HepG2 (cell line): ENCODE results near the gene RAB34. TPM values are rescaled to one million over a fixed set of nuclear protein-coding genes. Genes with fewer than 3 reads are reported as not detected.

Source experiments
- MEIS1 ChIP-seq: sonication (generic); formaldehyde crosslinking; IDR thresholded peaks from 2 replicates; pipeline ENCODE4 v1.9.0; 2021; ENCODE audit warnings: mild to moderate bottlenecking, missing genetic modification reagents, moderate library complexity, borderline replicate concordance
- SRY ChIP-seq: sonication (generic); formaldehyde crosslinking; IDR thresholded peaks from 2 replicates; pipeline ENCODE4 v1.8.0; 2022; ENCODE audit warnings: mild to moderate bottlenecking, missing genetic modification reagents
- TOPORS ChIP-seq: sonication (generic); formaldehyde crosslinking; IDR thresholded peaks from 2 replicates; pipeline ENCODE4 v1.8.0; 2023; ENCODE audit warnings: mild to moderate bottlenecking, missing genetic modification reagents
- ZBTB21 ChIP-seq: sonication (generic); formaldehyde crosslinking; IDR thresholded peaks from 2 replicates; pipeline ENCODE4 v1.4.0; 2020; ENCODE audit warnings: missing genetic modification reagents
- ZNF292 ChIP-seq: sonication (generic); formaldehyde crosslinking; IDR thresholded peaks from 2 replicates; pipeline ENCODE4 v1.8.1; 2022; ENCODE audit warnings: mild to moderate bottlenecking, low read depth, missing genetic modification reagents, borderline replicate concordance
- ZNF510 ChIP-seq: sonication (generic); formaldehyde crosslinking; IDR thresholded peaks from 2 replicates; pipeline ENCODE4 v1.4.0; 2020; ENCODE audit warnings: low read depth, mild to moderate bottlenecking, missing genetic modification reagents
- polyA plus RNA-seq, 8 experiments: library from polyadenylated mRNA; depleted of rRNA in 3 of 8; stranded (reverse) in 7 of 8; unstranded in 1 of 8; fragments of >200 nt; fragmentation: Illumina TruSeq in 4 of 8; extraction: Trizol in 4 of 8; gene quantifications; 2 replicates each; pipeline versions ENCODE4 v1.2.1 to v1.2.3, GENCODE V29; 2011 to 2016; ENCODE audit warnings: low read depth in 4 of 8, missing spikeins in 1 of 8, mixed read lengths in 1 of 8; ENCODE audit not compliant: insufficient read depth in 1 of 8
- total RNA-seq, 5 experiments: library from RNA; depleted of rRNA; stranded (reverse); fragments of >200 nt; fragmentation: Illumina TruSeq; extraction: Trizol; gene quantifications; 2 replicates each; pipeline ENCODE4 v1.2.3, GENCODE V29; 2016; ENCODE audit warnings: low read depth in 1 of 5
- TF ChIP-seq, protein P1 (sequence below): sonication (generic); formaldehyde crosslinking; IDR thresholded peaks from 2 replicates; pipeline ENCODE4 v1.4.0; 2020; ENCODE audit warnings: missing genetic modification reagents, mild to moderate bottlenecking, borderline replicate concordance
- TF ChIP-seq, protein P2 (sequence below), 2 experiments: IDR thresholded peaks; 2 replicates each; pipeline ENCODE4 v1.6.1; 2011 to 2012; ENCODE audit warnings: low read length in 2 of 2, borderline replicate concordance in 1 of 2, low read depth in 1 of 2, mild to moderate bottlenecking in 1 of 2, moderate library complexity in 1 of 2
- TF ChIP-seq, protein P3 (sequence below): sonication (generic); formaldehyde crosslinking; IDR thresholded peaks from 2 replicates; pipeline ENCODE4 v1.8.0; 2023; ENCODE audit warnings: mild to moderate bottlenecking, missing genetic modification reagents
- TF ChIP-seq, protein P4 (sequence below): sonication (generic); formaldehyde crosslinking; IDR thresholded peaks from 2 replicates; pipeline ENCODE4 v1.4.0; 2020; ENCODE audit warnings: low read depth, missing genetic modification reagents
- TF ChIP-seq, protein P5 (sequence below): sonication (generic); formaldehyde crosslinking; IDR thresholded peaks from 2 replicates; pipeline ENCODE4 v1.5.0; 2020; ENCODE audit warnings: missing genetic modification reagents
- TF ChIP-seq, protein P6 (sequence below): sonication (generic); formaldehyde crosslinking; IDR thresholded peaks from 2 replicates; pipeline ENCODE4 v1.8.0; 2022; ENCODE audit warnings: mild to moderate bottlenecking, missing genetic modification reagents, borderline replicate concordance

Gene RAB34
- total and polyA plus RNA-seq, 2 of the 13 experiments (the other 11 are each of a cell fraction or from before 2014, with no cell fraction given), result 0.49 TPM; not detected in 1

DNA sequence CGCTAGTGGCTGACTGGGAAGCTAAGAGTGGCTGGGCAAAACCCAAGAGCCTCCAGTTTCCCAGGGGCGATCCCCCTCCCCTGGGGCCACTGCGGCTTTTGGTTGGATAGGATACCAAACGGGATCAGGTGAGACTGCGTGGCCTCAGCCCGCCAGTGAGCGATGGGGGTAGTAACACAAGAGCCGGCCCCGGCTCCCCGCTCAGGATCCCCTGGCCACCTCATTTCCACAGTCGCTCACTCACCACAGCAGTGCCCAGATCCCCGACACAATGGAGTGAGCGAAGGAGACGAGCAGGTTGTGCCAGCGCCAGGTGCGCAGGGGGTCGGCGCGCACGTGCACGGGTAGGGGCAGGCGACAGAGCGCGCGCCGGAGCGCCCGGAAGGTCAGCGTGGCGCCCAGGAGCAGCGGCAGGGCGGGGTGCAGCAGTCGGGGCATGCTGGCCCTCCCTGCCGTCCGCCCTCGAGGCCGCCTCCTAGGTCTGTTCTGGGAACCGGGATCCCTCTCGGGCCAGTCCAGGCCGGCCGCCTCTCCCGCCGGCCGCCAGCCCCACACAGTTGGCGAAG is 8.1 kb upstream of the RAB34 start (continued):
- TF ChIP-seq, protein P1, sequence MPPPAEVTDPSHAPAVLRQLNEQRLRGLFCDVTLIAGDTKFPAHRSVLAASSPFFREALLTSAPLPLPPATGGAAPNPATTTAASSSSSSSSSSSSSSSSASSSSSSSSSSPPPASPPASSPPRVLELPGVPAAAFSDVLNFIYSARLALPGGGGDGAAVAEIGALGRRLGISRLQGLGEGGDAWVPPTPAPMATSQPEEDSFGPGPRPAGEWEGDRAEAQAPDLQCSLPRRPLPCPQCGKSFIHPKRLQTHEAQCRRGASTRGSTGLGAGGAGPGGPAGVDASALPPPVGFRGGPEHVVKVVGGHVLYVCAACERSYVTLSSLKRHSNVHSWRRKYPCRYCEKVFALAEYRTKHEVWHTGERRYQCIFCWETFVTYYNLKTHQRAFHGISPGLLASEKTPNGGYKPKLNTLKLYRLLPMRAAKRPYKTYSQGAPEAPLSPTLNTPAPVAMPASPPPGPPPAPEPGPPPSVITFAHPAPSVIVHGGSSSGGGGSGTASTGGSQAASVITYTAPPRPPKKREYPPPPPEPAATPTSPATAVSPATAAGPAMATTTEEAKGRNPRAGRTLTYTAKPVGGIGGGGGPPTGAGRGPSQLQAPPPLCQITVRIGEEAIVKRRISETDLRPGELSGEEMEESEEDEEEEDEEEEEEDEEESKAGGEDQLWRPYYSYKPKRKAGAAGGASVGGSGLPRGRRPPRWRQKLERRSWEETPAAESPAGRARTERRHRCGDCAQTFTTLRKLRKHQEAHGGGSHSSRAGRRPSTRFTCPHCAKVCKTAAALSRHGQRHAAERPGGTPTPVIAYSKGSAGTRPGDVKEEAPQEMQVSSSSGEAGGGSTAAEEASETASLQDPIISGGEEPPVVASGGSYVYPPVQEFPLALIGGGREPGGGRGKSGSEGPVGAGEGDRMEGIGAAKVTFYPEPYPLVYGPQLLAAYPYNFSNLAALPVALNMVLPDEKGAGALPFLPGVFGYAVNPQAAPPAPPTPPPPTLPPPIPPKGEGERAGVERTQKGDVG, result no peak; the same call in 1 of the 2 replicates
- TF ChIP-seq ZNF510, result peak; percentile 37; the same call in 1 of the 2 replicates
- TF ChIP-seq, protein P2, sequence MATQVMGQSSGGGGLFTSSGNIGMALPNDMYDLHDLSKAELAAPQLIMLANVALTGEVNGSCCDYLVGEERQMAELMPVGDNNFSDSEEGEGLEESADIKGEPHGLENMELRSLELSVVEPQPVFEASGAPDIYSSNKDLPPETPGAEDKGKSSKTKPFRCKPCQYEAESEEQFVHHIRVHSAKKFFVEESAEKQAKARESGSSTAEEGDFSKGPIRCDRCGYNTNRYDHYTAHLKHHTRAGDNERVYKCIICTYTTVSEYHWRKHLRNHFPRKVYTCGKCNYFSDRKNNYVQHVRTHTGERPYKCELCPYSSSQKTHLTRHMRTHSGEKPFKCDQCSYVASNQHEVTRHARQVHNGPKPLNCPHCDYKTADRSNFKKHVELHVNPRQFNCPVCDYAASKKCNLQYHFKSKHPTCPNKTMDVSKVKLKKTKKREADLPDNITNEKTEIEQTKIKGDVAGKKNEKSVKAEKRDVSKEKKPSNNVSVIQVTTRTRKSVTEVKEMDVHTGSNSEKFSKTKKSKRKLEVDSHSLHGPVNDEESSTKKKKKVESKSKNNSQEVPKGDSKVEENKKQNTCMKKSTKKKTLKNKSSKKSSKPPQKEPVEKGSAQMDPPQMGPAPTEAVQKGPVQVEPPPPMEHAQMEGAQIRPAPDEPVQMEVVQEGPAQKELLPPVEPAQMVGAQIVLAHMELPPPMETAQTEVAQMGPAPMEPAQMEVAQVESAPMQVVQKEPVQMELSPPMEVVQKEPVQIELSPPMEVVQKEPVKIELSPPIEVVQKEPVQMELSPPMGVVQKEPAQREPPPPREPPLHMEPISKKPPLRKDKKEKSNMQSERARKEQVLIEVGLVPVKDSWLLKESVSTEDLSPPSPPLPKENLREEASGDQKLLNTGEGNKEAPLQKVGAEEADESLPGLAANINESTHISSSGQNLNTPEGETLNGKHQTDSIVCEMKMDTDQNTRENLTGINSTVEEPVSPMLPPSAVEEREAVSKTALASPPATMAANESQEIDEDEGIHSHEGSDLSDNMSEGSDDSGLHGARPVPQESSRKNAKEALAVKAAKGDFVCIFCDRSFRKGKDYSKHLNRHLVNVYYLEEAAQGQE (IDR thresholded peaks at IDR 0.05; ENCODE audit: borderline replicate concordance in 1 of 2, low read depth in 1 of 2, low read length in 2 of 2), result no peak
- no peak; the same call in 1 of the 2 replicates for TF ChIP-seq TOPORS
- TF ChIP-seq, protein P3, sequence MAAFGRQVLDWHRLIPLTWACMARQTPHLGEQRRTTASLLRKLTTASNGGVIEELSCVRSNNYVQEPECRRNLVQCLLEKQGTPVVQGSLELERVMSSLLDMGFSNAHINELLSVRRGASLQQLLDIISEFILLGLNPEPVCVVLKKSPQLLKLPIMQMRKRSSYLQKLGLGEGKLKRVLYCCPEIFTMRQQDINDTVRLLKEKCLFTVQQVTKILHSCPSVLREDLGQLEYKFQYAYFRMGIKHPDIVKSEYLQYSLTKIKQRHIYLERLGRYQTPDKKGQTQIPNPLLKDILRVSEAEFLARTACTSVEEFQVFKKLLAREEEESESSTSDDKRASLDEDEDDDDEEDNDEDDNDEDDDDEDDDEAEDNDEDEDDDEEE (CRISPR knock-in tag), result peak; percentile 88; the same call in 1 of the 2 replicates
- TF ChIP-seq SRY (CRISPR knock-in tag), result peak; percentile 79
- TF ChIP-seq ZBTB21 (CRISPR knock-in tag), result no peak
- no peak for TF ChIP-seq ZNF292 (CRISPR knock-in tag)
- TF ChIP-seq MEIS1 (CRISPR knock-in tag), result peak; percentile 26
- TF ChIP-seq, protein P4, sequence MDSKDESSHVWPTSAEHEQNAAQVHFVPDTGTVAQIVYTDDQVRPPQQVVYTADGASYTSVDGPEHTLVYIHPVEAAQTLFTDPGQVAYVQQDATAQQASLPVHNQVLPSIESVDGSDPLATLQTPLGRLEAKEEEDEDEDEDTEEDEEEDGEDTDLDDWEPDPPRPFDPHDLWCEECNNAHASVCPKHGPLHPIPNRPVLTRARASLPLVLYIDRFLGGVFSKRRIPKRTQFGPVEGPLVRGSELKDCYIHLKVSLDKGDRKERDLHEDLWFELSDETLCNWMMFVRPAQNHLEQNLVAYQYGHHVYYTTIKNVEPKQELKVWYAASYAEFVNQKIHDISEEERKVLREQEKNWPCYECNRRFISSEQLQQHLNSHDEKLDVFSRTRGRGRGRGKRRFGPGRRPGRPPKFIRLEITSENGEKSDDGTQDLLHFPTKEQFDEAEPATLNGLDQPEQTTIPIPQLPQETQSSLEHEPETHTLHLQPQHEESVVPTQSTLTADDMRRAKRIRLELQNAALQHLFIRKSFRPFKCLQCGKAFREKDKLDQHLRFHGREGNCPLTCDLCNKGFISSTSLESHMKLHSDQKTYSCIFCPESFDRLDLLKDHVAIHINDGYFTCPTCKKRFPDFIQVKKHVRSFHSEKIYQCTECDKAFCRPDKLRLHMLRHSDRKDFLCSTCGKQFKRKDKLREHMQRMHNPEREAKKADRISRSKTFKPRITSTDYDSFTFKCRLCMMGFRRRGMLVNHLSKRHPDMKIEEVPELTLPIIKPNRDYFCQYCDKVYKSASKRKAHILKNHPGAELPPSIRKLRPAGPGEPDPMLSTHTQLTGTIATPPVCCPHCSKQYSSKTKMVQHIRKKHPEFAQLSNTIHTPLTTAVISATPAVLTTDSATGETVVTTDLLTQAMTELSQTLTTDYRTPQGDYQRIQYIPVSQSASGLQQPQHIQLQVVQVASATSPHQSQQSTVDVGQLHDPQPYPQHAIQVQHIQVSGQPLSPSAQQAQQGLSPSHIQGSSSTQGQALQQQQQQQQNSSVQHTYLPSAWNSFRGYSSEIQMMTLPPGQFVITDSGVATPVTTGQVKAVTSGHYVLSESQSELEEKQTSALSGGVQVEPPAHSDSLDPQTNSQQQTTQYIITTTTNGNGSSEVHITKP (CRISPR knock-in tag), result no peak
- TF ChIP-seq, protein P5, sequence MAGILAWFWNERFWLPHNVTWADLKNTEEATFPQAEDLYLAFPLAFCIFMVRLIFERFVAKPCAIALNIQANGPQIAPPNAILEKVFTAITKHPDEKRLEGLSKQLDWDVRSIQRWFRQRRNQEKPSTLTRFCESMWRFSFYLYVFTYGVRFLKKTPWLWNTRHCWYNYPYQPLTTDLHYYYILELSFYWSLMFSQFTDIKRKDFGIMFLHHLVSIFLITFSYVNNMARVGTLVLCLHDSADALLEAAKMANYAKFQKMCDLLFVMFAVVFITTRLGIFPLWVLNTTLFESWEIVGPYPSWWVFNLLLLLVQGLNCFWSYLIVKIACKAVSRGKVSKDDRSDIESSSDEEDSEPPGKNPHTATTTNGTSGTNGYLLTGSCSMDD, result no peak
- TF ChIP-seq, protein P6, sequence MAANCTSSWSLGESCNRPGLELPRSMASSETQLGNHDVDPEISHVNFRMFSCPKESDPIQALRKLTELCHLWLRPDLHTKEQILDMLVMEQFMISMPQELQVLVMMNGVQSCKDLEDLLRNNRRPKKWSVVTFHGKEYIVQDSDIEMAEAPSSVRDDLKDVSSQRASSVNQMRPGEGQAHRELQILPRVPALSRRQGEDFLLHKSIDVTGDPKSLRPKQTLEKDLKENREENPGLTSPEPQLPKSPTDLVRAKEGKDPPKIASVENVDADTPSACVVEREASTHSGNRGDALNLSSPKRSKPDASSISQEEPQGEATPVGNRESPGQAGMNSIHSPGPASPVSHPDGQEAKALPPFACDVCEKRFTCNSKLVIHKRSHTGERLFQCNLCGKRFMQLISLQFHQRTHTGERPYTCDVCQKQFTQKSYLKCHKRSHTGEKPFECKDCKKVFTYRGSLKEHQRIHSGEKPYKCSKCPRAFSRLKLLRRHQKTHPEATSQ (CRISPR knock-in tag), result peak; percentile 64; the same call in 1 of the 2 replicates
